Measurements from ENCODE around the gene MANBA.
"Not testable (repeated sequence)": the region's sequence is repeated elsewhere in the genome, so short reads cannot be mapped to it uniquely, and the experiment has no call there.

MANBA gene

GRCh38 chr4:102722740-102723139 is 38.0 kb downstream of the MANBA start:
- DNase-seq (ENCODE audit: low read depth): no peak

- not testable (repeated sequence) for DNase-seq (ENCODE audit: low read depth)
Measured at GRCh38 chr4:102718833-102719575, 41.8 kb downstream of the MANBA start.

GRCh38 chr4:102717448-102718092 is 43.2 kb downstream of the MANBA start:
- no peak for DNase-seq (ENCODE audit: low read depth)

- DNase-seq (ENCODE audit: low read depth): no peak
Measured at GRCh38 chr4:102715057-102715456, 45.7 kb downstream of the MANBA start.

- not testable (repeated sequence) for DNase-seq (ENCODE audit: low read depth)
Measured at GRCh38 chr4:102713774-102714173, 47.0 kb downstream of the MANBA start.

- DNase-seq (ENCODE audit: low read depth): no peak
Measured at GRCh38 chr4:102713096-102713495, 47.7 kb downstream of the MANBA start.

- DNase-seq (ENCODE audit: low read depth): no peak
Measured at GRCh38 chr4:102710986-102711385, 49.8 kb downstream of the MANBA start.

- not testable (repeated sequence) for DNase-seq (ENCODE audit: low read depth)
Measured at GRCh38 chr4:102709060-102709459, 51.7 kb downstream of the MANBA start.

- no peak for DNase-seq (ENCODE audit: low read depth)
Measured at GRCh38 chr4:102707150-102707549, 53.6 kb downstream of the MANBA start.

GRCh38 chr4:102705391-102705935 is 55.3 kb downstream of the MANBA start:
- no peak for DNase-seq (ENCODE audit: low read depth)

- DNase-seq (ENCODE audit: low read depth): no peak
Measured at GRCh38 chr4:102696758-102697157, 64.0 kb downstream of the MANBA start.

GRCh38 chr4:102694791-102695190 is 66.0 kb downstream of the MANBA start:
- no peak for DNase-seq (ENCODE audit: low read depth)

GRCh38 chr4:102693861-102694260 is 66.9 kb downstream of the MANBA start:
- no peak for DNase-seq (ENCODE audit: low read depth)

GRCh38 chr4:102693262-102693850 is 67.4 kb downstream of the MANBA start:
- no peak for DNase-seq (ENCODE audit: low read depth)

GRCh38 chr4:102692474-102692873 is 68.3 kb downstream of the MANBA start:
- no peak for DNase-seq (ENCODE audit: low read depth)

GRCh38 chr4:102687982-102688433 is 72.8 kb downstream of the MANBA start:
- DNase-seq (ENCODE audit: low read depth): no peak

- no peak for DNase-seq (ENCODE audit: low read depth)
Measured at GRCh38 chr4:102687373-102687981, 73.3 kb downstream of the MANBA start.

GRCh38 chr4:102685768-102686167 is 75.0 kb downstream of the MANBA start:
- no peak for DNase-seq (ENCODE audit: low read depth)

- no peak for DNase-seq (ENCODE audit: low read depth)
Measured at GRCh38 chr4:102684610-102685052, 76.1 kb downstream of the MANBA start.

GRCh38 chr4:102683881-102684609 is 76.7 kb downstream of the MANBA start:
- DNase-seq (ENCODE audit: low read depth): no peak

GRCh38 chr4:102678695-102679335 is 82.0 kb downstream of the MANBA start:
- DNase-seq (ENCODE audit: low read depth): no peak

All from stimulated activated CD8-positive, alpha-beta memory T cell treated with anti-CD3 and anti-CD28 coated beads, Interleukin-15, amount 100 ng/mL, for 24 hours (primary cell).